ENCODE measurements around the gene ARID3C.

The ARID3C gene

GRCh38 chr9:34663303-34663605 lies 34.4 kb upstream of the ARID3C start:
- Histone ChIP-seq H3K4me3 (ENCODE audit: extremely low read depth, insufficient read depth, low read length, poor library complexity, severe bottlenecking) (no peak overlapping the region), H3K36me3 (ENCODE audit: control insufficient read depth, insufficient read depth, low read length) (peaks cover 8% of the 10 kb centered on the region), H3K27ac (ENCODE audit: low read depth, low read length, severe bottlenecking) (no peak overlapping the region), H3K9me3 (ENCODE audit: control insufficient read depth, low read length) (no peaks in the 10 kb centered on the region), H3K4me1 (ENCODE audit: control insufficient read depth, insufficient read depth, low read length, poor library complexity, severe bottlenecking) (peaks cover 11% of the 10 kb centered on the region)

- Histone ChIP-seq H3K4me3 (ENCODE audit: extremely low read depth, insufficient read depth, low read length, poor library complexity, severe bottlenecking) (no peak within 1 kb of the TSS), H3K27ac (ENCODE audit: low read depth, low read length, severe bottlenecking) (no peak within 1 kb of the TSS), H3K9me3 (ENCODE audit: control insufficient read depth, low read length) (no peaks in the 10 kb centered on the region), H3K36me3 (ENCODE audit: control insufficient read depth, insufficient read depth, low read length) (peaks cover 4% of the 10 kb centered on the region), H3K4me1 (ENCODE audit: control insufficient read depth, insufficient read depth, low read length, poor library complexity, severe bottlenecking) (peaks cover 11% of the 10 kb centered on the region)
- WGBS, 2 experiments (ENCODE audit: insufficient coverage in 2 of 2), result 83 to 100% methylated on average over 2 to 3 of the region's 4 CpGs
Observed at GRCh38 chr9:34662526-34663302, 33.8 kb upstream of the ARID3C start, which contains the start of gene CCL27. Gene CCL27, minus strand, starts transcription at chr9:34662657. Its CDS starts 24 bp downstream, at chr9:34662633.

- Histone ChIP-seq H3K4me3 (ENCODE audit: extremely low read depth, insufficient read depth, low read length, poor library complexity, severe bottlenecking) (no peak overlapping the region), H3K36me3 (ENCODE audit: control insufficient read depth, insufficient read depth, low read length) (peaks cover 4% of the 10 kb centered on the region), H3K9me3 (ENCODE audit: control insufficient read depth, low read length) (no peaks in the 10 kb centered on the region), H3K27ac (ENCODE audit: low read depth, low read length, severe bottlenecking) (no peak overlapping the region), H3K4me1 (ENCODE audit: control insufficient read depth, insufficient read depth, low read length, poor library complexity, severe bottlenecking) (peaks cover 13% of the 10 kb centered on the region)
- WGBS, 2 experiments (ENCODE audit: insufficient coverage in 2 of 2), result 95 to 100% methylated on average over 8 of the region's 8 CpGs
Observed at GRCh38 chr9:34659592-34660253, 30.9 kb upstream of the ARID3C start.

- 93 to 96% methylated on average over 9 to 14 of the region's 14 CpGs for WGBS, 2 experiments (ENCODE audit: insufficient coverage in 2 of 2)
- H3K9me3 ChIP-seq (ENCODE audit: control insufficient read depth, low read length), result no peaks in the 10 kb centered on the region
- H3K4me3 ChIP-seq (ENCODE audit: extremely low read depth, insufficient read depth, low read length, poor library complexity, severe bottlenecking), result no peak overlapping the region
- peaks cover 15% of the 10 kb centered on the region for H3K4me1 ChIP-seq (ENCODE audit: control insufficient read depth, insufficient read depth, low read length, poor library complexity, severe bottlenecking)
- no peak overlapping the region for H3K27ac ChIP-seq (ENCODE audit: low read depth, low read length, severe bottlenecking)
- H3K36me3 ChIP-seq (ENCODE audit: control insufficient read depth, insufficient read depth, low read length), result peaks cover 4% of the 10 kb centered on the region
Observed at GRCh38 chr9:34658461-34658860, 29.6 kb upstream of the ARID3C start.

- 83% methylated on average over 1 of the region's 5 CpGs; no CpG with 5 or more reads in 1 of the 2 experiments for WGBS, 2 experiments (ENCODE audit: insufficient coverage in 2 of 2)
- no peak overlapping the region for H3K27ac ChIP-seq (ENCODE audit: low read depth, low read length, severe bottlenecking)
- H3K4me1 ChIP-seq (ENCODE audit: control insufficient read depth, insufficient read depth, low read length, poor library complexity, severe bottlenecking), result peaks cover 23% of the 10 kb centered on the region
- H3K4me3 ChIP-seq (ENCODE audit: extremely low read depth, insufficient read depth, low read length, poor library complexity, severe bottlenecking), result no peak overlapping the region
- H3K36me3 ChIP-seq (ENCODE audit: control insufficient read depth, insufficient read depth, low read length), result peaks cover 4% of the 10 kb centered on the region
- no peaks in the 10 kb centered on the region for H3K9me3 ChIP-seq (ENCODE audit: control insufficient read depth, low read length)
Observed at GRCh38 chr9:34656992-34657391, 28.1 kb upstream of the ARID3C start.

GRCh38 chr9:34655394-34655793 lies 26.5 kb upstream of the ARID3C start:
- H3K9me3 ChIP-seq (ENCODE audit: control insufficient read depth, low read length), result no peaks in the 10 kb centered on the region
- 43 to 81% methylated on average over 2 to 5 of the region's 5 CpGs for WGBS, 2 experiments (ENCODE audit: insufficient coverage in 2 of 2)
- H3K4me1 ChIP-seq (ENCODE audit: control insufficient read depth, insufficient read depth, low read length, poor library complexity, severe bottlenecking), result peaks cover 23% of the 10 kb centered on the region
- H3K27ac ChIP-seq (ENCODE audit: low read depth, low read length, severe bottlenecking), result no peak overlapping the region
- H3K4me3 ChIP-seq (ENCODE audit: extremely low read depth, insufficient read depth, low read length, poor library complexity, severe bottlenecking), result no peak overlapping the region
- H3K36me3 ChIP-seq (ENCODE audit: control insufficient read depth, insufficient read depth, low read length), result peaks cover 4% of the 10 kb centered on the region

- Histone ChIP-seq H3K27ac (ENCODE audit: low read depth, low read length, severe bottlenecking) (no peak overlapping the region), H3K4me3 (ENCODE audit: extremely low read depth, insufficient read depth, low read length, poor library complexity, severe bottlenecking) (no peak overlapping the region), H3K4me1 (ENCODE audit: control insufficient read depth, insufficient read depth, low read length, poor library complexity, severe bottlenecking) (peaks cover 23% of the 10 kb centered on the region), H3K9me3 (ENCODE audit: control insufficient read depth, low read length) (no peaks in the 10 kb centered on the region), H3K36me3 (ENCODE audit: control insufficient read depth, insufficient read depth, low read length) (peaks cover 10% of the 10 kb centered on the region)
- 90% methylated on average over 4 to 7 of the region's 11 CpGs for WGBS, 2 experiments (ENCODE audit: insufficient coverage in 2 of 2)
Observed at GRCh38 chr9:34654323-34655051, 25.6 kb upstream of the ARID3C start.

GRCh38 chr9:34653151-34654072 lies 24.5 kb upstream of the ARID3C start:
- Histone ChIP-seq H3K27ac (ENCODE audit: low read depth, low read length, severe bottlenecking) (peak overlapping the region; percentile 81), H3K9me3 (ENCODE audit: control insufficient read depth, low read length) (no peaks in the 10 kb centered on the region), H3K4me3 (ENCODE audit: extremely low read depth, insufficient read depth, low read length, poor library complexity, severe bottlenecking) (peak overlapping the region; percentile 11), H3K4me1 (ENCODE audit: control insufficient read depth, insufficient read depth, low read length, poor library complexity, severe bottlenecking) (peaks cover 23% of the 10 kb centered on the region), H3K36me3 (ENCODE audit: control insufficient read depth, insufficient read depth, low read length) (peaks cover 20% of the 10 kb centered on the region)
- WGBS, 2 experiments (ENCODE audit: insufficient coverage in 2 of 2), result 66 to 67% methylated on average over 8 to 11 of the region's 11 CpGs

GRCh38 chr9:34652602-34653000 lies 23.7 kb upstream of the ARID3C start:
- Histone ChIP-seq H3K4me1 (ENCODE audit: control insufficient read depth, insufficient read depth, low read length, poor library complexity, severe bottlenecking) (peaks cover 25% of the 10 kb centered on the region), H3K27ac (ENCODE audit: low read depth, low read length, severe bottlenecking) (peak overlapping the region; percentile 81), H3K9me3 (ENCODE audit: control insufficient read depth, low read length) (no peaks in the 10 kb centered on the region), H3K4me3 (ENCODE audit: extremely low read depth, insufficient read depth, low read length, poor library complexity, severe bottlenecking) (peak overlapping the region; percentile 42), H3K36me3 (ENCODE audit: control insufficient read depth, insufficient read depth, low read length) (peaks cover 22% of the 10 kb centered on the region)
- 62 to 81% methylated on average over 4 to 5 of the region's 5 CpGs for WGBS, 2 experiments (ENCODE audit: insufficient coverage in 2 of 2)
